CD4-positive, alpha-beta memory T cell (primary cell): Measurements from ENCODE around the gene FHIT. TPM values are rescaled to one million over a fixed set of nuclear protein-coding genes. Genes with fewer than 3 reads are reported as not detected.

Source experiments
- CTCF ChIA-PET: fragments of 350-600 bp; sonication (Branson Sonifier 250); formaldehyde crosslinking; loops from one replicate; lab custom pipeline; 2021; ENCODE audit warnings: inconsistent platforms; ENCODE audit not compliant: partially characterized antibody; lab: Charles Lee
- POLR2A ChIA-PET: fragments of 350-600 bp; sonication (Branson Sonifier 250); formaldehyde crosslinking; loops from one replicate; lab custom pipeline; 2021; ENCODE audit not compliant: partially characterized antibody; lab: Charles Lee
- DNase-seq, 5 donors: peaks; one replicate each; pipeline versions ENCODE4 v3.0.0 to v3.0.0-alpha.2; 2020 to 2022; ENCODE audit warnings: mixed read lengths in 1 of 5
- H3K27ac ChIP-seq: one replicate; pipeline ENCODE4 v1.7.0; 2013; ENCODE audit warnings: low read depth, low read length
- H3K27me3 ChIP-seq: 2 replicates; pipeline ENCODE4 v1.7.0; 2013; ENCODE audit warnings: mild to moderate bottlenecking, low read length, moderate library complexity; ENCODE audit not compliant: insufficient read depth
- H3K36me3 ChIP-seq: 2 replicates; pipeline ENCODE4 v1.7.0; 2013; ENCODE audit warnings: mild to moderate bottlenecking, low read length, moderate library complexity; ENCODE audit not compliant: insufficient read depth
- H3K4me1 ChIP-seq: 2 replicates; pipeline ENCODE4 v1.7.0; 2013; ENCODE audit warnings: mild to moderate bottlenecking, low read length, moderate library complexity; ENCODE audit not compliant: insufficient read depth
- H3K4me3 ChIP-seq, 2 donors: one replicate each; pipeline ENCODE4 v1.7.0; 2013; ENCODE audit warnings: low read length in 2 of 2, mild to moderate bottlenecking in 1 of 2
- H3K9me3 ChIP-seq, 2 donors: one replicate each; pipeline ENCODE4 v1.7.0; 2013; ENCODE audit warnings: low read length in 2 of 2, control low read depth in 1 of 2; ENCODE audit not compliant: control insufficient read depth in 1 of 2
- H3K27ac Mint-ChIP-seq, 7 donors: one replicate each; pipeline ENCODE4 v1.8.0; 2020 to 2021; ENCODE audit warnings: mixed read lengths in 7 of 7, mild to moderate bottlenecking in 6 of 7, inconsistent platforms in 3 of 7, moderate library complexity in 3 of 7
- H3K27me3 Mint-ChIP-seq, 2 donors: one replicate each; pipeline ENCODE4 v1.8.0; 2020 to 2021; ENCODE audit warnings: mixed read lengths in 2 of 2
- H3K36me3 Mint-ChIP-seq, 2 donors: one replicate each; pipeline ENCODE4 v1.8.0; 2020 to 2021; ENCODE audit warnings: mixed read lengths in 2 of 2, inconsistent platforms in 1 of 2, mild to moderate bottlenecking in 1 of 2
- H3K4me1 Mint-ChIP-seq, 4 donors: one replicate each; pipeline ENCODE4 v1.8.0; 2020 to 2021; ENCODE audit warnings: mixed read lengths in 4 of 4, mild to moderate bottlenecking in 1 of 4
- H3K4me3 Mint-ChIP-seq, 8 donors: one replicate each; pipeline ENCODE4 v1.8.0; 2020 to 2021; ENCODE audit warnings: mixed read lengths in 8 of 8, mild to moderate bottlenecking in 7 of 8, moderate library complexity in 6 of 8, inconsistent platforms in 3 of 8
- H3K9me3 Mint-ChIP-seq, 8 donors: one replicate each; pipeline ENCODE4 v1.8.0; 2020 to 2021; ENCODE audit warnings: mixed read lengths in 8 of 8, mild to moderate bottlenecking in 5 of 8, inconsistent platforms in 3 of 8, moderate library complexity in 1 of 8
- intact Hi-C: fragments of 100-400 bp; cut with micrococcal nuclease; formaldehyde crosslinking; loops from one replicate; pipeline ENCODE4 v1.15.1; 2023
- polyA plus RNA-seq, 2 donors: library from polyadenylated mRNA; unstranded; fragments of 300-500 nt; fragmentation: Illumina TruSeq; gene quantifications; one replicate each; pipeline ENCODE4 v1.2.3, GENCODE V29; 2021
- total RNA-seq, 2 experiments: library from RNA; stranded (reverse); gene quantifications; one replicate each; pipeline ENCODE4 v1.2.3, GENCODE V29; 2021

The FHIT gene
- total and polyA plus RNA-seq, 4 experiments from 2014 or later, result 8.5 to 58.7 (median 33.2) TPM

DNA sequence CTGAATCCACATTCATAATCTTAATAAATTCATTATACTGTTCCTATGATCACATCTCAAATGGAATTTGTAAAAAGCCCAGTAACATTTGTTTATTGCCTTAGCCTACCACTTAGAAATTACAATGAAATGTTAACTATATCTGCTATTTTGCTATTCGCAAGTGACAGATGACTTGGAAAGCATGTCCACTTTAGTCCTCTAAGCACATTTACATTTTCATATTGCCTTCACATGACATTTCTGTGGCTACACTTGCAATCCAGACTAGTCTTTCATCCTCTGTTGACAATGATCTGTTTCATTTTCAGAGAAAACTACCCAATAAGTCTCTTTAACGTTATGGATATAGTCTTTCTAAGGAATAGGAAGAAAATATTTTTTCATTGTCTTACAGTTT is 741.8 kb downstream of the FHIT start:
- Mint-ChIP-seq H3K36me3 (no peaks in the 10 kb centered on the region), H3K27ac (no peak overlapping the region), H3K4me1 (no peaks in the 10 kb centered on the region), H3K9me3 (peaks cover 0 to 9% (median 1%) of the 10 kb centered on the region in 8 donors), H3K27me3 (no peaks in the 10 kb centered on the region), H3K4me3 (no peak overlapping the region)
- Histone ChIP-seq H3K4me1 (no peaks in the 10 kb centered on the region), H3K27me3 (no peaks in the 10 kb centered on the region), H3K27ac (no peak overlapping the region), H3K4me3 (no peak overlapping the region), H3K9me3 (no peaks in the 10 kb centered on the region), H3K36me3 (no peaks in the 10 kb centered on the region)
- intact Hi-C loops, result no loop called here
- no peak for DNase-seq
- POLR2A ChIA-PET, result no interaction called here
- CTCF ChIA-PET, result no interaction called here

GRCh38 chr3:60504827-60505457 is 746.3 kb downstream of the FHIT start:
- no peak overlapping the region for H3K27ac ChIP-seq
- no peak overlapping the region for H3K27ac Mint-ChIP-seq
- H3K27me3 ChIP-seq, result no peaks in the 10 kb centered on the region
- ChIA-PET CTCF (no interaction called here), POLR2A (no interaction called here)
- H3K27me3 Mint-ChIP-seq, result no peaks in the 10 kb centered on the region
- peaks cover 0 to 7% (median 0%) of the 10 kb centered on the region in 8 donors for H3K9me3 Mint-ChIP-seq
- no peak overlapping the region for H3K4me3 ChIP-seq
- no peaks in the 10 kb centered on the region for H3K4me1 ChIP-seq
- H3K4me3 Mint-ChIP-seq, result no peak overlapping the region
- no peaks in the 10 kb centered on the region for H3K36me3 ChIP-seq
- H3K36me3 Mint-ChIP-seq, result no peaks in the 10 kb centered on the region
- intact Hi-C loops, result no loop called here
- no peaks in the 10 kb centered on the region for H3K4me1 Mint-ChIP-seq
- H3K9me3 ChIP-seq, result no peaks in the 10 kb centered on the region
- DNase-seq, result no peak

DNA sequence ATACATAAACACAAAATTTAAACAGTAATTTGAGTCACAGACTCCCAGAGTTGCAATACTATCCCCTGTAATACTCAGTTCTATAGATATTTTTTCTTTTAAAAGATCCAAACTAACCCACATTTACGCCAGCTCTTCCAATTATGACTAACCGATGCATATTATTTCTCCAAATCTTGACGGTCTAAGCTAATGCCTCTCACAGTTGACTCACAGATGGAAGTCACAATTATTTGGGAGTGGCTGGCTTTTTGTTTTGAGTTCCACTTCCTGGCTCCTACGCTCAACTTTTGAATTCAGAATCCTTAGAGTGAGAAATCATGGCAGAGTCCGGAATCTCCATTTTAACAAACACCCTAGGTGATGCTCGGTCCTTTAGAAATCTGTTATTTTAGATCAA is 749.9 kb downstream of the FHIT start:
- H3K4me1 ChIP-seq, result no peaks in the 10 kb centered on the region
- H3K27ac ChIP-seq, result no peak overlapping the region
- no peaks in the 10 kb centered on the region for H3K9me3 ChIP-seq
- no peak for DNase-seq
- Mint-ChIP-seq H3K4me1 (no peaks in the 10 kb centered on the region), H3K27ac (no peak overlapping the region), H3K36me3 (no peaks in the 10 kb centered on the region), H3K9me3 (peaks cover 0 to 3% (median under 1%) of the 10 kb centered on the region in 8 donors), H3K27me3 (no peaks in the 10 kb centered on the region), H3K4me3 (no peak overlapping the region)
- H3K36me3 ChIP-seq, result no peaks in the 10 kb centered on the region
- ChIA-PET POLR2A (no interaction called here), CTCF (no interaction called here)
- H3K4me3 ChIP-seq, result no peak overlapping the region
- intact Hi-C loops, result no loop called here
- no peaks in the 10 kb centered on the region for H3K27me3 ChIP-seq

GRCh38 chr3:60497902-60498301 is 753.4 kb downstream of the FHIT start:
- no peak overlapping the region for H3K27ac Mint-ChIP-seq
- H3K27ac ChIP-seq, result no peak overlapping the region
- H3K4me1 Mint-ChIP-seq, result no peaks in the 10 kb centered on the region
- no peaks in the 10 kb centered on the region for H3K9me3 ChIP-seq
- no peak overlapping the region for H3K4me3 Mint-ChIP-seq
- no peaks in the 10 kb centered on the region for H3K27me3 Mint-ChIP-seq
- ChIA-PET CTCF (no interaction called here), POLR2A (no interaction called here)
- DNase-seq, result no peak
- no peak overlapping the region for H3K4me3 ChIP-seq
- intact Hi-C loops, result no loop called here
- H3K4me1 ChIP-seq, result no peaks in the 10 kb centered on the region
- no peaks in the 10 kb centered on the region for H3K27me3 ChIP-seq
- H3K36me3 Mint-ChIP-seq, result no peaks in the 10 kb centered on the region
- peaks cover 0 to 6% (median 2%) of the 10 kb centered on the region in 8 donors for H3K9me3 Mint-ChIP-seq
- H3K36me3 ChIP-seq, result no peaks in the 10 kb centered on the region

GRCh38 chr3:60490992-60491391 is 760.3 kb downstream of the FHIT start:
- H3K36me3 ChIP-seq, result no peaks in the 10 kb centered on the region
- no peak overlapping the region for H3K27ac Mint-ChIP-seq

GRCh38 chr3:60475096-60475495 is 776.2 kb downstream of the FHIT start:
- Histone ChIP-seq H3K9me3 (no peaks in the 10 kb centered on the region), H3K4me1 (no peaks in the 10 kb centered on the region), H3K4me3 (no peak overlapping the region), H3K27ac (no peak overlapping the region), H3K27me3 (no peaks in the 10 kb centered on the region), H3K36me3 (no peaks in the 10 kb centered on the region)
- Mint-ChIP-seq H3K9me3 (peaks cover 0 to 9% (median 6%) of the 10 kb centered on the region in 8 donors), H3K36me3 (no peaks in the 10 kb centered on the region), H3K27me3 (peaks cover 0 to 3% of the 10 kb centered on the region in 2 donors), H3K27ac (no peak overlapping the region), H3K4me1 (no peaks in the 10 kb centered on the region), H3K4me3 (no peak overlapping the region)
- intact Hi-C loops, result no loop called here
- DNase-seq, result no peak
- CTCF ChIA-PET, result no interaction called here
- POLR2A ChIA-PET, result no interaction called here

More at GRCh38 chr3:60490992-60491391, 760.3 kb downstream of the FHIT start:
- ChIA-PET CTCF (no interaction called here), POLR2A (no interaction called here)
- Histone ChIP-seq H3K27me3 (no peaks in the 10 kb centered on the region), H3K27ac (no peak overlapping the region), H3K4me1 (no peaks in the 10 kb centered on the region), H3K4me3 (no peak overlapping the region), H3K9me3 (no peaks in the 10 kb centered on the region)
- Mint-ChIP-seq H3K4me3 (no peak overlapping the region), H3K36me3 (no peaks in the 10 kb centered on the region), H3K4me1 (no peaks in the 10 kb centered on the region), H3K27me3 (peaks cover 0 to 2% of the 10 kb centered on the region in 2 donors), H3K9me3 (peaks cover 0 to 6% (median 0%) of the 10 kb centered on the region in 8 donors)
- intact Hi-C loops, result no loop called here
- DNase-seq, result no peak

GRCh38 chr3:60469481-60469880 is 781.8 kb downstream of the FHIT start:
- CTCF ChIA-PET, result no interaction called here
- Mint-ChIP-seq H3K27me3 (peaks cover 2 to 4% of the 10 kb centered on the region in 2 donors), H3K27ac (no peak overlapping the region), H3K4me3 (no peak overlapping the region), H3K9me3 (peaks cover 7 to 36% (median 19%) of the 10 kb centered on the region in 8 donors), H3K4me1 (no peaks in the 10 kb centered on the region), H3K36me3 (no peaks in the 10 kb centered on the region)
- Histone ChIP-seq H3K4me1 (no peaks in the 10 kb centered on the region), H3K27ac (no peak overlapping the region), H3K27me3 (no peaks in the 10 kb centered on the region), H3K36me3 (no peaks in the 10 kb centered on the region), H3K9me3 (no peaks in the 10 kb centered on the region), H3K4me3 (no peak overlapping the region)
- intact Hi-C loops, result no loop called here
- DNase-seq, result no peak
- POLR2A ChIA-PET, result no interaction called here
